GM19043 (cell line): ENCODE measurements around the gene PRR9.

ENCODE experiments used
- ATAC-seq: cut with Tn5 transposase; IDR thresholded peaks from one replicate; pipeline ENCODE4 v1.9.1; 2021; ENCODE audit warnings: low read depth; ENCODE audit not compliant: unreplicated experiment

PRR9 gene

DNA sequence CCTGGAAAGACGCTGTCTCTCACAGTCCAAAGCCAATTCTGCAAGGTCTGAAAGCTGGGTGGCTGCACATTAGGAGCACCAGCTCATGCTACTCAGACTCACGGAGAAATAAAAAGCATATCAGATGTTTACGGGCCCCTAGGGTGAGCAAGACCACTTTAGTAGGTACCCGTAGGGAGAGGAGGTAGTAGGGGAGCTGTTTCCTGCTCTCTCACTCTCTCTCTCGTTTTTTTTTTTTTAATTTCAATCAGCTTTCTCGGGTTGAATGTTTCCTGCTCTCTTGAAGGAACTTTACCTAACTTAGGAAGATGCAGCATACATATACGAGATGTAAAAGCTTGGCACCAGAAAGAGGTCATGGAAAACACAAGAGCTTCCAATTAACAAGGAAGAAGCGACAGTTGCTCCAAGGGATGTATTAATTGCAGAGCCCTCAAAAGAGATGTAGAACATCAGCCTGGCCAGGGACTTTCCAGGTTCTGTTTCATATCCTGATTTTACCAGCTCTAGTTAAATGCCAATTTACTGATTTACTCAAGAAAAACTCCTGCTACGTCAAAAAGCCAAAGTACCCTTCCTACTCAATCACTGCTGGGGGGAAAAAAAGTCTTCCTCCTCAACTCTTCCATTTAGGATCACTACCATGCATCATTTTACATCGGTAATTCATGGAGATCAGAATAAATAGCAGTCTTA is 45.2 kb downstream of the PRR9 start:
- ATAC-seq, result no peak

DNA sequence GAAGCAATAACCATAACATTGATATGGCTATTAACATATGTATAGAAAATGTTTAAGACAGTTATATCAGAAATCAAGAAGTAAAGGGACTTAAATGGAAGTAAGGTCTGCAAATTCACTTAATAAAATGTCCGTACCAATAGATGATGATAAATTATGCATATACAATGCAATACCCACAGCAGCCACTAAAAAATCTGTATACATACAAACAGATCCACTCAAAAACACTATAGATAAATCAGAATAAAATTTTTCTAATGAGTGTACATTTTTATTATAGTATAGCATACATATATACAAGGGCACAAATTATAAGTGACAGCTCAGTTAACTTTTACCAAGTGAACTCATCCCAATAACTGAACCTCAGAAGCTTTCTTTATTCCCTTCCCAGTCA is 48.1 kb downstream of the PRR9 start:
- ATAC-seq, result no peak
